Measurements from ENCODE around the gene RBMS1.

GRCh38 chr2:160510617-160511016, 17.0 kb upstream of the RBMS1 start:
- TF ChIP-seq, protein P1, sequence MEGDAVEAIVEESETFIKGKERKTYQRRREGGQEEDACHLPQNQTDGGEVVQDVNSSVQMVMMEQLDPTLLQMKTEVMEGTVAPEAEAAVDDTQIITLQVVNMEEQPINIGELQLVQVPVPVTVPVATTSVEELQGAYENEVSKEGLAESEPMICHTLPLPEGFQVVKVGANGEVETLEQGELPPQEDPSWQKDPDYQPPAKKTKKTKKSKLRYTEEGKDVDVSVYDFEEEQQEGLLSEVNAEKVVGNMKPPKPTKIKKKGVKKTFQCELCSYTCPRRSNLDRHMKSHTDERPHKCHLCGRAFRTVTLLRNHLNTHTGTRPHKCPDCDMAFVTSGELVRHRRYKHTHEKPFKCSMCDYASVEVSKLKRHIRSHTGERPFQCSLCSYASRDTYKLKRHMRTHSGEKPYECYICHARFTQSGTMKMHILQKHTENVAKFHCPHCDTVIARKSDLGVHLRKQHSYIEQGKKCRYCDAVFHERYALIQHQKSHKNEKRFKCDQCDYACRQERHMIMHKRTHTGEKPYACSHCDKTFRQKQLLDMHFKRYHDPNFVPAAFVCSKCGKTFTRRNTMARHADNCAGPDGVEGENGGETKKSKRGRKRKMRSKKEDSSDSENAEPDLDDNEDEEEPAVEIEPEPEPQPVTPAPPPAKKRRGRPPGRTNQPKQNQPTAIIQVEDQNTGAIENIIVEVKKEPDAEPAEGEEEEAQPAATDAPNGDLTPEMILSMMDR (IDR thresholded peaks at IDR 0.05; ENCODE audit: low read length) = no peak
- TF ChIP-seq EZH2phosphoT487 (IDR thresholded peaks at IDR 0.05; ENCODE audit: low read length) (no peak), EZH2 (optimal IDR thresholded peaks at IDR 0.05; ENCODE audit: low read depth, low read length) (no peak)

Data from MM.1S (cell line).